Measurements from ENCODE around the gene CORT.

The CORT gene

GRCh38 chr1:10479296-10479695 is 29.5 kb downstream of the CORT start:
- DNase-seq = no peak

GRCh38 chr1:10480614-10481013 is 30.8 kb downstream of the CORT start:
- DNase-seq = no peak

GRCh38 chr1:10484521-10484920 is 34.7 kb downstream of the CORT start:
- DNase-seq = no peak

- no peak for DNase-seq
Measured at GRCh38 chr1:10489291-10490055, 39.6 kb downstream of the CORT start.

GRCh38 chr1:10490286-10490970 is 40.6 kb downstream of the CORT start:
- DNase-seq = no peak

GRCh38 chr1:10494418-10494753 is 44.6 kb downstream of the CORT start:
- no peak for DNase-seq

- peak; percentile 91 to 92 for DNase-seq
Measured at GRCh38 chr1:10494754-10495474, 45.1 kb downstream of the CORT start.

- DNase-seq = peak in 1 of 2 experiments; percentile 33
Measured at GRCh38 chr1:10495475-10495817, 45.6 kb downstream of the CORT start.

- DNase-seq = peak in 1 of 2 experiments; percentile 39
Measured at GRCh38 chr1:10495952-10496351, 46.1 kb downstream of the CORT start.

- DNase-seq = no peak
Measured at GRCh38 chr1:10497109-10497508, 47.3 kb downstream of the CORT start.

GRCh38 chr1:10498231-10498630 is 48.4 kb downstream of the CORT start:
- DNase-seq = no peak
